Measurements from ENCODE around the gene NTRK2.

NTRK2 gene

GRCh38 chr9:84900421-84900820, 230.9 kb downstream of the NTRK2 start:
- no peak for DNase-seq

GRCh38 chr9:84903963-84904362, 234.4 kb downstream of the NTRK2 start:
- no peak for DNase-seq

GRCh38 chr9:84916769-84917168, 247.2 kb downstream of the NTRK2 start:
- no peak for DNase-seq

GRCh38 chr9:84917366-84918070, 248.0 kb downstream of the NTRK2 start:
- DNase-seq = no peak

- no peak for DNase-seq
Observed at GRCh38 chr9:84919440-84919839, 249.9 kb downstream of the NTRK2 start.

GRCh38 chr9:84921175-84921574, 251.6 kb downstream of the NTRK2 start:
- DNase-seq = no peak

GRCh38 chr9:84922051-84922450, 252.5 kb downstream of the NTRK2 start:
- no peak for DNase-seq

- DNase-seq = no peak
Observed at GRCh38 chr9:84924266-84924665, 254.7 kb downstream of the NTRK2 start.

- DNase-seq = no peak
Observed at GRCh38 chr9:84925225-84925872, 255.8 kb downstream of the NTRK2 start.

GRCh38 chr9:84926793-84927192, 257.3 kb downstream of the NTRK2 start:
- DNase-seq = no peak

- DNase-seq = no peak
Observed at GRCh38 chr9:84928419-84928818, 258.9 kb downstream of the NTRK2 start.

- no peak for DNase-seq
Observed at GRCh38 chr9:84929068-84929467, 259.5 kb downstream of the NTRK2 start.

- DNase-seq = no peak
Observed at GRCh38 chr9:84932915-84933527, 263.5 kb downstream of the NTRK2 start.

- DNase-seq = no peak
Observed at GRCh38 chr9:84935528-84936117, 266.1 kb downstream of the NTRK2 start.

GRCh38 chr9:84937180-84937579, 267.7 kb downstream of the NTRK2 start:
- no peak for DNase-seq

- DNase-seq = no peak
Observed at GRCh38 chr9:84937581-84937980, 268.1 kb downstream of the NTRK2 start.

- DNase-seq = no peak
Observed at GRCh38 chr9:84939774-84940173, 270.2 kb downstream of the NTRK2 start.

- no peak for DNase-seq
Observed at GRCh38 chr9:84940294-84940693, 270.8 kb downstream of the NTRK2 start.

- no peak for DNase-seq
Observed at GRCh38 chr9:84941792-84942191, 272.3 kb downstream of the NTRK2 start.

- no peak for DNase-seq
Observed at GRCh38 chr9:84943482-84944050, 274.0 kb downstream of the NTRK2 start.

- no peak for DNase-seq
Observed at GRCh38 chr9:84945878-84946538, 276.5 kb downstream of the NTRK2 start.

GRCh38 chr9:84947412-84947972, 278.0 kb downstream of the NTRK2 start:
- DNase-seq = no peak

- DNase-seq = no peak
Observed at GRCh38 chr9:84949258-84949657, 279.7 kb downstream of the NTRK2 start.
